Uterus (tissue), 4 donors: Measurements from ENCODE around the gene BRF1. TPM values are rescaled to one million over a fixed set of nuclear protein-coding genes. Genes with fewer than 3 reads are reported as not detected.

Source experiments
- DNase-seq, 2 donors: peaks; one replicate each; pipeline ENCODE4 v3.0.0-alpha.2; 2019 to 2020
- H3K27ac ChIP-seq, 2 donors: fragments of 200-600 bp; sonication (generic); 1 replicate in 1 of 2; 2 replicates in 1 of 2; pipeline ENCODE4 v1.5.1; 2016 to 2018
- H3K27me3 ChIP-seq, 2 donors: fragments of 200-600 bp; sonication (generic); one replicate each; pipeline ENCODE4 v1.5.1; 2018 to 2019; ENCODE audit warnings: control low read depth in 1 of 2
- H3K36me3 ChIP-seq, 2 donors: fragments of 200-600 bp; sonication (generic); one replicate each; pipeline ENCODE4 v1.5.1; 2019; ENCODE audit warnings: control low read depth in 1 of 2
- H3K4me1 ChIP-seq, 2 donors: fragments of 200-600 bp; sonication (generic); one replicate each; pipeline ENCODE4 v1.5.1; 2018 to 2019; ENCODE audit warnings: control low read depth in 1 of 2
- H3K4me3 ChIP-seq, 2 donors: fragments of 200-600 bp; sonication (generic); 1 replicate in 1 of 2; 2 replicates in 1 of 2; pipeline ENCODE4 v1.5.1; 2018 to 2019; ENCODE audit warnings: mild to moderate bottlenecking in 1 of 2
- H3K9me3 ChIP-seq, 2 donors: fragments of 200-600 bp; sonication (generic); one replicate each; pipeline ENCODE4 v1.5.1; 2019; ENCODE audit warnings: control low read depth in 1 of 2
- CTCF ChIP-seq, 4 experiments: fragments of 200-600 bp in 2 of 4; fragments of 450-650 bp in 2 of 4; sonication (generic) in 2 of 4; IDR thresholded peaks; one replicate each; pipeline ENCODE4 v1.5.1; 2016 to 2019; ENCODE audit warnings: antibody characterized with exemption in 4 of 4, mild to moderate bottlenecking in 2 of 4, moderate library complexity in 1 of 4
- POLR2A ChIP-seq, 2 donors: fragments of 450-650 bp; IDR thresholded peaks; one replicate each; pipeline ENCODE4 v1.6.1; 2016; ENCODE audit warnings: antibody characterized with exemption in 2 of 2, mild to moderate bottlenecking in 1 of 2, moderate library complexity in 1 of 2
- intact Hi-C: fragments of 100-400 bp; cut with DNase I; formaldehyde crosslinking; loops from one replicate; pipeline ENCODE4 v1.15.1; 2023; ENCODE audit warnings: low total_unique reads
- total RNA-seq, 4 donors: library from RNA; depleted of rRNA in 3 of 4; stranded (reverse); fragments of >200 nt in 3 of 4; gene quantifications; one replicate each; pipeline versions ENCODE4 v1.1.0 to v1.2.4, GENCODE V29; 2014 to 2023
- donor health status: DM: yes; HTN: yes; CAD: no.

BRF1 gene
- total RNA-seq, 4 donors from 2014 or later = 9.7 to 77.7 (median 61.3) TPM

- H3K9me3 ChIP-seq = no peaks in the 10 kb centered on the region
- intact Hi-C loops = no loop called here
- DNase-seq = no peak
- no peaks in the 10 kb centered on the region for H3K27me3 ChIP-seq
- H3K4me1 ChIP-seq = peaks cover 0 to 8% of the 10 kb centered on the region in 2 donors
- no peaks in the 10 kb centered on the region for H3K36me3 ChIP-seq
- no peak overlapping the region for H3K4me3 ChIP-seq
- no peak overlapping the region for H3K27ac ChIP-seq
- TF ChIP-seq CTCF (IDR thresholded peaks at IDR 0.05) (no peak), POLR2A (IDR thresholded peaks at IDR 0.05) (no peak)
Measured at GRCh38 chr14:105207996-105208737, 92.6 kb downstream of the BRF1 start.

GRCh38 chr14:105207460-105207901 is 93.3 kb downstream of the BRF1 start:
- Histone ChIP-seq H3K9me3 (no peaks in the 10 kb centered on the region), H3K36me3 (no peaks in the 10 kb centered on the region), H3K27me3 (no peaks in the 10 kb centered on the region), H3K4me1 (peaks cover 0 to 8% of the 10 kb centered on the region in 2 donors), H3K4me3 (no peak overlapping the region), H3K27ac (no peak overlapping the region)
- DNase-seq = no peak
- TF ChIP-seq CTCF (IDR thresholded peaks at IDR 0.05) (no peak), POLR2A (IDR thresholded peaks at IDR 0.05) (no peak)
- intact Hi-C loops = no loop called here

GRCh38 chr14:105206873-105207272 is 93.9 kb downstream of the BRF1 start:
- no peak for TF ChIP-seq POLR2A (IDR thresholded peaks at IDR 0.05)
- TF ChIP-seq CTCF (IDR thresholded peaks at IDR 0.05) = no peak
- intact Hi-C loops = no loop called here
- Histone ChIP-seq H3K27ac (no peak overlapping the region), H3K4me3 (no peak overlapping the region), H3K27me3 (no peaks in the 10 kb centered on the region), H3K36me3 (no peaks in the 10 kb centered on the region), H3K4me1 (peaks cover 0 to 8% of the 10 kb centered on the region in 2 donors), H3K9me3 (no peaks in the 10 kb centered on the region)
- DNase-seq = no peak

GRCh38 chr14:105205673-105206208 is 95.1 kb downstream of the BRF1 start:
- no peak for TF ChIP-seq CTCF (IDR thresholded peaks at IDR 0.05)
- no peak for TF ChIP-seq POLR2A (IDR thresholded peaks at IDR 0.05)
- Histone ChIP-seq H3K4me1 (peaks cover 0 to 8% of the 10 kb centered on the region in 2 donors), H3K4me3 (no peak overlapping the region), H3K27ac (no peak overlapping the region), H3K9me3 (no peaks in the 10 kb centered on the region), H3K27me3 (no peaks in the 10 kb centered on the region), H3K36me3 (no peaks in the 10 kb centered on the region)
- DNase-seq = no peak
- intact Hi-C loops = no loop called here

GRCh38 chr14:105204931-105205672 is 95.7 kb downstream of the BRF1 start:
- intact Hi-C loops = loop anchor here (5.0 kb wide), 1 partner anchor 147 kb away; no protein-coding TSS in a partner anchor
- H3K36me3 ChIP-seq = no peaks in the 10 kb centered on the region
- no peak overlapping the region for H3K4me3 ChIP-seq
- H3K27me3 ChIP-seq = peaks cover 0 to 1% of the 10 kb centered on the region in 2 donors
- H3K4me1 ChIP-seq = peaks cover 0 to 8% of the 10 kb centered on the region in 2 donors
- H3K27ac ChIP-seq = no peak overlapping the region
- H3K9me3 ChIP-seq = no peaks in the 10 kb centered on the region
- TF ChIP-seq POLR2A (IDR thresholded peaks at IDR 0.05) (no peak), CTCF (IDR thresholded peaks at IDR 0.05) (no peak)
- no peak for DNase-seq
